HEK293 (cell line): ENCODE results near the gene MOB1A.

Experiments used
- BCL11A ChIP-seq: fragments of 450-650 bp; formaldehyde crosslinking; IDR thresholded peaks from 2 replicates; pipeline ENCODE4 v1.5.1; 2016; ENCODE audit warnings: low read depth, missing biosample characterization, missing genetic modification characterization
- HOXA7 ChIP-seq: sonication (generic); formaldehyde crosslinking; IDR thresholded peaks from 2 replicates; pipeline ENCODE4 v1.8.1; 2022; ENCODE audit warnings: missing genetic modification reagents, borderline replicate concordance
- KLF17 ChIP-seq: fragments of 450-650 bp; formaldehyde crosslinking; IDR thresholded peaks from 2 replicates; pipeline ENCODE4 v1.5.1; 2016; ENCODE audit warnings: missing biosample characterization, missing genetic modification characterization
- PRDM1 ChIP-seq: fragments of 450-650 bp; formaldehyde crosslinking; IDR thresholded peaks from 2 replicates; pipeline ENCODE4; 2016; ENCODE audit warnings: missing biosample characterization, missing genetic modification characterization
- PRDM10 ChIP-seq: fragments of 450-650 bp; formaldehyde crosslinking; IDR thresholded peaks from 2 replicates; pipeline ENCODE4 v1.5.1; 2016; ENCODE audit warnings: missing biosample characterization, missing genetic modification characterization
- REST ChIP-seq: fragments of 450-650 bp; formaldehyde crosslinking; IDR thresholded peaks from 2 replicates; pipeline ENCODE4 v1.5.1; 2016; ENCODE audit warnings: missing biosample characterization, missing genetic modification characterization
- SP2 ChIP-seq: fragments of 450-650 bp; formaldehyde crosslinking; IDR thresholded peaks from 2 replicates; pipeline ENCODE4 v1.5.1; 2016; ENCODE audit warnings: missing biosample characterization, missing genetic modification characterization
- SP7 ChIP-seq: fragments of 450-650 bp; formaldehyde crosslinking; IDR thresholded peaks from 2 replicates; pipeline ENCODE4 v1.5.1; 2016; ENCODE audit warnings: missing biosample characterization, missing genetic modification characterization
- ZBTB26 ChIP-seq: fragments of 450-650 bp; formaldehyde crosslinking; optimal IDR thresholded peaks from 2 replicates; pipeline ENCODE3; 2016; ENCODE audit warnings: missing biosample characterization, mild to moderate bottlenecking, missing genetic modification characterization
- ZEB2 ChIP-seq: fragments of 450-650 bp; formaldehyde crosslinking; IDR thresholded peaks from 2 replicates; pipeline ENCODE4 v1.5.1; 2016; ENCODE audit warnings: missing biosample characterization, missing genetic modification characterization
- ZFP69B ChIP-seq: fragments of 450-650 bp; formaldehyde crosslinking; IDR thresholded peaks from 2 replicates; pipeline ENCODE4 v1.5.1; 2016; ENCODE audit warnings: missing biosample characterization, missing genetic modification characterization
- ZNF184 ChIP-seq: fragments of 450-650 bp; IDR thresholded peaks from 2 replicates; pipeline ENCODE4 v1.5.1; 2018; ENCODE audit warnings: missing biosample characterization, mild to moderate bottlenecking, missing genetic modification characterization
- ZNF202 ChIP-seq: fragments of 450-650 bp; formaldehyde crosslinking; IDR thresholded peaks from 2 replicates; pipeline ENCODE4 v1.5.1; 2016; ENCODE audit warnings: missing biosample characterization, missing genetic modification characterization, borderline replicate concordance
- ZNF221 ChIP-seq: fragments of 450-650 bp; formaldehyde crosslinking; IDR thresholded peaks from 2 replicates; pipeline ENCODE4 v1.5.1; 2017; ENCODE audit warnings: missing biosample characterization, missing genetic modification characterization, borderline replicate concordance
- ZNF223 ChIP-seq: fragments of 450-650 bp; formaldehyde crosslinking; IDR thresholded peaks from 2 replicates; pipeline ENCODE4 v1.5.1; 2016; ENCODE audit warnings: missing biosample characterization, missing genetic modification characterization
- ZNF23 ChIP-seq: fragments of 450-650 bp; formaldehyde crosslinking; IDR thresholded peaks from 2 replicates; pipeline ENCODE4 v1.5.1; 2016; ENCODE audit warnings: missing biosample characterization, missing genetic modification characterization, borderline replicate concordance
- ZNF26 ChIP-seq: fragments of 450-650 bp; formaldehyde crosslinking; IDR thresholded peaks from 2 replicates; pipeline ENCODE4 v1.5.1; 2016; ENCODE audit warnings: missing biosample characterization, missing genetic modification characterization
- ZNF335 ChIP-seq: fragments of 450-650 bp; formaldehyde crosslinking; conservative IDR thresholded peaks from 2 replicates; pipeline ENCODE4 v1.5.1; 2016; ENCODE audit warnings: missing biosample characterization, missing genetic modification characterization
- ZNF350 ChIP-seq: fragments of 450-650 bp; formaldehyde crosslinking; IDR thresholded peaks from 2 replicates; pipeline ENCODE4 v1.5.0; 2017; ENCODE audit warnings: missing biosample characterization, mild to moderate bottlenecking, missing genetic modification characterization
- ZNF433 ChIP-seq: fragments of 450-650 bp; formaldehyde crosslinking; IDR thresholded peaks from 2 replicates; pipeline ENCODE4 v1.5.1; 2016; ENCODE audit warnings: missing biosample characterization, missing genetic modification characterization, low read depth
- ZNF514 ChIP-seq: fragments of 450-650 bp; formaldehyde crosslinking; IDR thresholded peaks from 2 replicates; pipeline ENCODE4 v1.5.1; 2016; ENCODE audit warnings: missing biosample characterization, missing genetic modification characterization
- ZNF529 ChIP-seq: fragments of 450-650 bp; formaldehyde crosslinking; IDR thresholded peaks from 2 replicates; pipeline ENCODE4 v1.5.1; 2017; ENCODE audit warnings: missing genetic modification characterization, missing biosample characterization; ENCODE audit not compliant: insufficient replicate concordance
- ZNF530 ChIP-seq: fragments of 450-650 bp; formaldehyde crosslinking; IDR thresholded peaks from 2 replicates; pipeline ENCODE4 v1.5.1; 2016; ENCODE audit warnings: low read depth, missing biosample characterization, missing genetic modification characterization
- ZNF660 ChIP-seq: fragments of 450-650 bp; IDR thresholded peaks from 2 replicates; pipeline ENCODE4 v1.5.1; 2018; ENCODE audit warnings: missing biosample characterization, mild to moderate bottlenecking, missing genetic modification characterization
- ZNF664 ChIP-seq: fragments of 450-650 bp; formaldehyde crosslinking; IDR thresholded peaks from 2 replicates; pipeline ENCODE4 v1.5.1; 2016; ENCODE audit warnings: missing biosample characterization, missing genetic modification characterization
- ZNF704 ChIP-seq: fragments of 450-650 bp; formaldehyde crosslinking; IDR thresholded peaks from 2 replicates; pipeline ENCODE4 v1.5.1; 2016; ENCODE audit warnings: missing biosample characterization, missing genetic modification characterization
- ZNF830 ChIP-seq: fragments of 450-650 bp; IDR thresholded peaks from 2 replicates; pipeline ENCODE4 v1.5.0; 2018; ENCODE audit warnings: missing biosample characterization, missing genetic modification characterization, low read depth, mild to moderate bottlenecking, moderate library complexity
- ZSCAN23 ChIP-seq: fragments of 450-650 bp; formaldehyde crosslinking; IDR thresholded peaks from 2 replicates; pipeline ENCODE4 v1.5.1; 2016; ENCODE audit warnings: missing biosample characterization, missing genetic modification characterization

MOB1A gene

GRCh38 chr2:74188018-74188601 is 9.4 kb upstream of the MOB1A start (continued):
- TF ChIP-seq ZBTB26 (tag by site-specific recombination) (no peak), ZNF23 (no peak), ZNF433 (tag by site-specific recombination) (no peak), ZNF350 (tag by site-specific recombination) (no peak), BCL11A (no peak), ZNF221 (no peak; the same call in 1 of the 2 replicates), ZNF530 (tag by site-specific recombination) (no peak), PRDM1 (tag by site-specific recombination) (no peak), ZEB2 (tag by site-specific recombination) (peak; percentile 58; the same call in 1 of the 2 replicates), ZNF660 (tag by site-specific recombination) (no peak), HOXA7 (CRISPR knock-in tag) (no peak), ZNF704 (tag by site-specific recombination) (no peak), SP7 (tag by site-specific recombination) (peak; percentile 57), ZNF335 (tag by site-specific recombination) (no peak), ZNF514 (tag by site-specific recombination) (no peak), ZSCAN23 (tag by site-specific recombination) (no peak), ZNF26 (tag by site-specific recombination) (no peak), REST (tag by site-specific recombination) (no peak), PRDM10 (tag by site-specific recombination) (peak; percentile 85), ZNF664 (tag by site-specific recombination) (no peak), ZNF529 (tag by site-specific recombination) (no peak), SP2 (tag by site-specific recombination) (0 out of 2 replicates have a peak, but pooled peaks have one; percentile 7), ZNF830 (tag by site-specific recombination) (no peak), KLF17 (tag by site-specific recombination) (no peak), ZNF184 (tag by site-specific recombination) (no peak), ZNF202 (tag by site-specific recombination) (no peak), ZFP69B (tag by site-specific recombination) (no peak), ZNF223 (tag by site-specific recombination) (no peak)
